Measurements from ENCODE around the gene PAM.

DNA sequence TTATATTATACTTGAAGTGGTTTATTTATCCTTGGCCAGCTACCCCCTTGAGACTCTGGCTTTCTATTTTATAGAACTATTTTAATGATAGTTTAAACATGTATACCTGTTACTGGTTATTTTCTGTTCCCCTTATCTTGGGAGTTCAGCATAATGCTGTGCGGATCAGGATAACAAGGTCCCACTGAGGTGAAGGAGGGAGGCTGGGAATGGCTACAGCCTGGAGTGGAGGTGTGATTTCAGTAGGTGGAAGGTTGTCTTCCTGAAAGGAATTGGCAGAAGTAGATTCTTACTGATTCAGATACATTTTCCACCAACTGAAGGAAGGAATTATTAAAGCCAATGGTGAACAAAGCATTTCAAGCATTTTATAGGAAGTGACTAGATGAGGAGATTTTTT lies 38.9 kb downstream of the PAM start:
- TF ChIP-seq, protein P1, sequence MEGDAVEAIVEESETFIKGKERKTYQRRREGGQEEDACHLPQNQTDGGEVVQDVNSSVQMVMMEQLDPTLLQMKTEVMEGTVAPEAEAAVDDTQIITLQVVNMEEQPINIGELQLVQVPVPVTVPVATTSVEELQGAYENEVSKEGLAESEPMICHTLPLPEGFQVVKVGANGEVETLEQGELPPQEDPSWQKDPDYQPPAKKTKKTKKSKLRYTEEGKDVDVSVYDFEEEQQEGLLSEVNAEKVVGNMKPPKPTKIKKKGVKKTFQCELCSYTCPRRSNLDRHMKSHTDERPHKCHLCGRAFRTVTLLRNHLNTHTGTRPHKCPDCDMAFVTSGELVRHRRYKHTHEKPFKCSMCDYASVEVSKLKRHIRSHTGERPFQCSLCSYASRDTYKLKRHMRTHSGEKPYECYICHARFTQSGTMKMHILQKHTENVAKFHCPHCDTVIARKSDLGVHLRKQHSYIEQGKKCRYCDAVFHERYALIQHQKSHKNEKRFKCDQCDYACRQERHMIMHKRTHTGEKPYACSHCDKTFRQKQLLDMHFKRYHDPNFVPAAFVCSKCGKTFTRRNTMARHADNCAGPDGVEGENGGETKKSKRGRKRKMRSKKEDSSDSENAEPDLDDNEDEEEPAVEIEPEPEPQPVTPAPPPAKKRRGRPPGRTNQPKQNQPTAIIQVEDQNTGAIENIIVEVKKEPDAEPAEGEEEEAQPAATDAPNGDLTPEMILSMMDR (IDR thresholded peaks at IDR 0.05 in 4 of 5, conservative IDR thresholded peaks at IDR 0.05 in 1 of 5): no peak
- TF ChIP-seq POLR2A (IDR thresholded peaks at IDR 0.05): no peak
